Peyer's patch (tissue), 4 donors: Measurements from ENCODE around the gene EPHB2.

ENCODE experiments used
- POLR2A ChIP-seq, 2 donors: fragments of 450-650 bp; IDR thresholded peaks; one replicate each; pipeline ENCODE4 v1.5.1; 2017; ENCODE audit warnings: antibody characterized with exemption in 2 of 2, mild to moderate bottlenecking in 2 of 2, moderate library complexity in 2 of 2
- TF ChIP-seq, protein P1 (sequence below), 6 experiments: fragments of 450-650 bp in 4 of 6; fragments of 200-600 bp in 2 of 6; sonication (generic) in 1 of 6; IDR thresholded peaks; one replicate each; pipeline ENCODE4 v1.5.1; 2017 to 2019; ENCODE audit warnings: antibody characterized with exemption in 6 of 6, mild to moderate bottlenecking in 3 of 6, moderate library complexity in 1 of 6

DNA sequence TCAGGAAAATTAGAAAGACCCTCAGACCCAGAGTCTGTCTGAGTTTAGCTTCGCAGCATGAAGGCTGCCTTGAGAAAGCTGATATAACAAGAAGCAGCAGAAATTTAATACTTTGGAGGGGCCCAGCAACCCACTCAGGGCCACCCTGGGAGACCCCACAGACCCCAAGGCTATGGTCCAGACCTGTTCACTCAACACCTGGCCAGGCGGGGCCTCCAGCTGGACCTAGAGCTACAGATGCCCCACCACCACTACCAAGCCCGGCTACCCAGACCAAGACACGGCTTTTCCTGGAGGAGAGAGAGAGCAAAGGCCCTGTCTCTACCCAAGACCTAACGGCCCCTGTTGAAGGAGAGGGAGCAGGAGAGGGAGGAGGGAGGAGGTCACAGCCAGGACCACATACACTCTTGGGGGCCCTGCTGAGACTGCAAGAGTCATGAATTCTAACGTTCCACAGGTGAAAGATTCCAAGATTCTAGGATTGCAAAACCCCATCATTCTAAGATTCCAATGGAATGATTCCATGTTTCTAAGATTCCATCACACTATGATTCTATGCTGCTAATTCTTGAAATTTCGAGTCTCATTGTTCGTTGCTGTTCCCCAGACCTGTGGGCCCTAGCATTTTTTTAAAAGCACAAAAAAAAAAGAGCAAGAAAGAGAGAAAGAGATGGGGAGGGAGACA lies 208.8 kb downstream of the EPHB2 start:
- no peak for TF ChIP-seq POLR2A (IDR thresholded peaks at IDR 0.05)
- TF ChIP-seq, protein P1, sequence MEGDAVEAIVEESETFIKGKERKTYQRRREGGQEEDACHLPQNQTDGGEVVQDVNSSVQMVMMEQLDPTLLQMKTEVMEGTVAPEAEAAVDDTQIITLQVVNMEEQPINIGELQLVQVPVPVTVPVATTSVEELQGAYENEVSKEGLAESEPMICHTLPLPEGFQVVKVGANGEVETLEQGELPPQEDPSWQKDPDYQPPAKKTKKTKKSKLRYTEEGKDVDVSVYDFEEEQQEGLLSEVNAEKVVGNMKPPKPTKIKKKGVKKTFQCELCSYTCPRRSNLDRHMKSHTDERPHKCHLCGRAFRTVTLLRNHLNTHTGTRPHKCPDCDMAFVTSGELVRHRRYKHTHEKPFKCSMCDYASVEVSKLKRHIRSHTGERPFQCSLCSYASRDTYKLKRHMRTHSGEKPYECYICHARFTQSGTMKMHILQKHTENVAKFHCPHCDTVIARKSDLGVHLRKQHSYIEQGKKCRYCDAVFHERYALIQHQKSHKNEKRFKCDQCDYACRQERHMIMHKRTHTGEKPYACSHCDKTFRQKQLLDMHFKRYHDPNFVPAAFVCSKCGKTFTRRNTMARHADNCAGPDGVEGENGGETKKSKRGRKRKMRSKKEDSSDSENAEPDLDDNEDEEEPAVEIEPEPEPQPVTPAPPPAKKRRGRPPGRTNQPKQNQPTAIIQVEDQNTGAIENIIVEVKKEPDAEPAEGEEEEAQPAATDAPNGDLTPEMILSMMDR (IDR thresholded peaks at IDR 0.05) = no peak
